ENCODE results near the gene CYP3A4.
"Not testable (repeated sequence)": the region's sequence is repeated elsewhere in the genome, so short reads cannot be mapped to it uniquely, and the experiment has no call there.

Gene CYP3A4

DNA sequence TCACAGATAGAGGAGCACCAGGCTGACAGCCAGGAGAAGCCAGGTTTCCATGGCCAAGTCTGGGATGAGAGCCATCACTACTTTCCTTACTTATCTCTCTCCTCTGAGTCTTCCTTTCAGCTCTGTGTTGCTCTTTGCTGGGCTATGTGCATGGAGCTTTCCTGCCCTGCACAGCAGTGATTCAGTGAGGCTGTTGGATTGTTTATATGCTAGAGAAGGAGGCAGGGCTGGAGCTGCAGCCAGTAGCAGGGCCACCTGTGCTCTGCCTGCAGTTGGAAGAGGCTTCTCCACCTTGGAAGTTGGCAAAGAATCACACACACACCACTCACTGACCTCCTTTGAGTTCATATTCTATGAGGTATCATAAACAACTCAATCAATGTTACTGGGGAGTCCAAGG lies at the start of gene CYP3A4:
Gene CYP3A4, minus strand, starts transcription at position 178 of the 400 bp plus-strand sequence. Its CDS starts 103 bp downstream, at position 75.
- no peak for DNase-seq

DNA sequence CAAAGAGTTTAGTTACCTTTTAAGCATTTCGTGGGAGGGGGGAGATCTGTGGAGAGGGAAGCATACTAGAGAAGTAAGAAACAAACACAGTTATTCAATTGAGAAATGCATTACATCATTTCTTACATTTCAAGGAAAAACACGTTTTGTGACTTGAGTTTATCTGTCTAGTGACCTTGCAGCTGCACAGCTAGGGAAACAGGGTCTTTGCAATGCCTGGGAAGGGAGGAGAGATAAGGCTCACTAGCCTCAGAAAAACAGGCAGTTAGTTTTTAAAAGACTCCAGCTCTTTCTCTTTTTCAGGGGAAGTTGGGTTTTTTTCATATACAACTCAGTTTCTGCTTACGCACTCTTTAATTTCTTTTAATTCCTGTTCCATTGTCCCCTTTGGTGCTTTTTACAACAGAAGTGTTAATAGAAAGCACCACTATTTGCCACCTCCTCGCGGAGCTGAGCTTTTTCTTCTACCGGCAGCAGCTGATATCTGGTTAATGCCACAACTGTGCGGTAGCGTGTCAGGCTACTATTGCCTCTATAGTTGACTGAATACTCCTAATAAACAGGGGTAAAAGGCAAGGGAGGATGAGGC lies 49.4 kb upstream of the CYP3A4 start:
- no peak for DNase-seq

DNA sequence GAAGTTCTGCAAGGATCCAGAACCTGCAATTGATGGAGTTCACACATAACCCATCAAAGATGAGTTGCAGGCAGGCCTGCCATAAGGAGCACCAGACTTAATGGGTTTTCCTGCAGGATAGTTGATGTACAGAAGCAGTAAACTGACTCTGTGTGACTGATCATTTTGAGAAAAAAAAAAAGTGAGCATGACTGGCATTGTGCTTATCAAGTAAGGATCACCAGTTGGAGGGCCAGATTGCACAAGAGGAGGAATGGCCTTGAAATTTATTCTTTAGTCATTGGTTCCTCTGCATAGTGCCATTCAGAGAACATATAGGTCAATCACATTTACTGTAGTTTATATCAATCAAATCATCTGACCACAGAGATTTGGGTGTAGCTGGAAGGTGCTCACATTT lies 47.6 kb upstream of the CYP3A4 start:
- no peak for DNase-seq

DNA sequence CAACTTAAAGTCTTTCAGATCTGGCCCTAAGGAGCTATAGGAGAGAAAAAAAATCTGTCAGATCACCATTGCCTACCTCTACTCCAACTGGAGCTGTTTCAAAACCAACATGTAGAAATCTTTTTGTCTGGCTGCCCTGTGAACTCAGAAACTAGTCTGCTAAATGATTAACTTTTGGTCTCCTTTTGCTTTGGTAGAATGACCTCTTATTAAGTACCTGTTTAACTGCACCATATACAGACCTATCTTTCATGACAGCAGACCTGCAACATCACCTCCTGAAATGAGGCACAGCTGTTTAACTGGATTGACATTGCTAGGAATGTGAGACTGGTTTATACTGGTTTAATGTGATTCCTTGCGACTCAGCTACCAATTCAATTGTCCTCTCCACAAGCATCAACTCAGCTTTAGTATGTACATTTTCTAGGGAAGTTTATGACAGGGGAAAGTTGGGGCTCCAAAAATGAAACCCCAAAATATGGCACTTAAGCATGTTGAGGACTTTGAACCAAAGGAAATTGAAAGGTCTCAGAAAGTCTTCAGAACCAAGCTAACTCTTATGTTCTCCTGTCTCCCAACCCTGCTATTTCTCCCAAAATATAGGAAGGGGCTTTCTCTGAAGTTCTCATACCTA lies 45.7 kb upstream of the CYP3A4 start:
- no peak for DNase-seq

DNA sequence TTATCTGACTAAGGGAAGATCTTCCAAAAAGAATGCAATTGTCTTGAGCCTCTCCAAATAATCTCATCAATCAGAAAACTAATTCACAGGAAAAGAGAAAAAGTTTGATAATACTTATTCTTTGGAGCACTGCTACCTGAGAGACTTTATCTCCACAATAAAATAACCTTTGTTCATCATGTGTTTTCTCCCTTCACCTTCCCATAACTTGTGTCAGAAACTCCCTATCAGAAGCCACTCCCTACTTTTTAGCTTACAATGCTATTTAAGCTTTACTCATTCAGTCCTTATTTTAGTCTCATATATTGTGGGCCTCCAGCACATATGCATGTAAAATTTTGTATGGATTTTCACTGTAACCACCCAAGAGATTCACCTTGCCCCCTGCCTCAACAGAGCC lies 44.8 kb upstream of the CYP3A4 start:
- no peak for DNase-seq

DNA sequence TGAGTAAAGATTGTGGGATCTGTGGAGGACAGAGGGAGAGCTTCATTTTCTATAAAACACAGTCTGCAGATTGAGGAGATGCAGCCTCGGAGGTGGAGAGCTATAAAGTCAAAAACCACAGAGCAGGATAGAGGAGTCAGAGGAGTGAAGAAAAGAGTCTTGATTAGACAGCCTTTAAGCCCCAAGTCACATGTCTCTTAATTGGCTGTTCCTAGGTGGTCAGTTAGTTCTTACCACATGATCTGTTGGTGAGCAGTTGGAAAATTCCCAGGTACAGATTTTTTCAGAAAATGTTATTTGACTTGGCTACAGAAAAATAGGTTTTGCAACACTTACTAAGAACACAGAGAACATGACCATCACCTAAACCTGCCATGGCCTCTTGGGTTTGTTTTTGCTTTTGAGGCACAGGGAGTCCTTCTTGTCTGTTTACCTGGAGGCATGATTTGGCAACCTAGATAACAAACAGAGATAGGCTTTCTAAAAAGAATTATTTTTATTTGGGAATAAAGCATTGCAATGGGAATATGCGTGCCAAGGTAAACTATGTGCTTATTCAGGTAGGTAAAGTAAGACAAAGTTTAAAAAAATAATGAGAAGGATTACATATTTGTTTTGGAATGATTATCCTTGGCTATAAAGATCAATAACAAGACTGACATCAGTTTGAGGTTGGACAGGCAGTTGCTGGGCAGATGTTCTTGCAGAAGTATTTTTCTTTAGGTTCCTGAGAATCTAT lies 43.2 kb upstream of the CYP3A4 start:
- DNase-seq, result no peak

DNA sequence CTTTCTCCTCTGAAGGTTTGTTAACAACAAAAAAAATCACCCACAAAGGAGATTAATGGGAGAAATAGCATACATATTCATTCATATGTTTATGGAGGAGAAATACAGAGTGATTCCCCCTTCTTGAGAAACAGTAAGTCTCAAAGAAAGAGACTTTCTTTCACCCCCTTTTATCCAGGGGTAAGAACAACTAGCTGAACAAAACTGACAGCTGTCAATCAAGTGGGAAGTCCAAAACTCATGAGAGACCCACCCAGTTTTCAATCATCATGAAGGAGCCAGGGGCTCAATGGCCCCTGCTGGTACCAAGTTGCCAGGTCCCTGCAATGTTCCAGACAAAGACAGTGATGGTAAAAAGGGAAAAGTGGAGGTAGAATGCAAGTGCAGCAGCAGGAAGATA lies 41.9 kb upstream of the CYP3A4 start:
- DNase-seq, result no peak

DNA sequence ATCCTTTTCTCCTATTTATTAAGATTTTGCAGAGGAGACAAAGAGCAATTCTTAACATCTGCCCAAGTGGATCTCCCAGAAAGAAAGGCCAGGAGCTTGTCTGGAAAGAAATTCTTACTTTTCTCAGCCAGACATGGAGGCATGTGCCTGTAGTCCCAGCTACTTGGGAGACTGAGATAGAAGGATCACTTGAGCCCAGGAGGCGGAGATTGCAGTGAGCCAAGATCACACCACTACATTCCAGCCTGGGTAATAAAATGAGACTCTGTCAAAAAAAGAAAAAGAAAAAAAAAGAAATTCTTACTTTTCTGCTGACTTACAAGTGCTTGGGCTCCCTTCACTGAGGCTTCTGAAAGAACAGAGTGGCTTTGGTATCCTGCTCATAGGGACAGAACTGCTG lies 41.5 kb upstream of the CYP3A4 start:
- DNase-seq, result no peak

DNA sequence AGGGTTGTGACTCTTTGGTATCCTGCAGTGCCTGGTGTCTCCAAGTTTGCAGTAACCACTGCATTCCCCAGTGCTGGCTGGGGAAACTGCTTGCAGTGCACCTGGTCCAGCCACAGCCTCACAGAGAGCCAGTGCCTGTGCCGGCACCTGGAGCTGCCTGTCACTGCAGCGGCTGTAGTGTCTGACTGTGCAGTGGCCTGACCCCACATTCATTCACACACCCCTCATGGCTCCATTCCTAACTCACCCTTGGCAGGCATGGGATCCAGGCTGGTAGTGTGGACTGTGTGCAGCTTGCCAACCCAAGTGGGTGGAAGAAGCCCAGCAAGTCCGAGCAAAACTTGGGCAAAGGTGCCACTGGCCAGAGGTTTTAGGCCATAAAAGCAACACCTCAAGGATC lies 40.1 kb upstream of the CYP3A4 start:
- no peak for DNase-seq

DNA sequence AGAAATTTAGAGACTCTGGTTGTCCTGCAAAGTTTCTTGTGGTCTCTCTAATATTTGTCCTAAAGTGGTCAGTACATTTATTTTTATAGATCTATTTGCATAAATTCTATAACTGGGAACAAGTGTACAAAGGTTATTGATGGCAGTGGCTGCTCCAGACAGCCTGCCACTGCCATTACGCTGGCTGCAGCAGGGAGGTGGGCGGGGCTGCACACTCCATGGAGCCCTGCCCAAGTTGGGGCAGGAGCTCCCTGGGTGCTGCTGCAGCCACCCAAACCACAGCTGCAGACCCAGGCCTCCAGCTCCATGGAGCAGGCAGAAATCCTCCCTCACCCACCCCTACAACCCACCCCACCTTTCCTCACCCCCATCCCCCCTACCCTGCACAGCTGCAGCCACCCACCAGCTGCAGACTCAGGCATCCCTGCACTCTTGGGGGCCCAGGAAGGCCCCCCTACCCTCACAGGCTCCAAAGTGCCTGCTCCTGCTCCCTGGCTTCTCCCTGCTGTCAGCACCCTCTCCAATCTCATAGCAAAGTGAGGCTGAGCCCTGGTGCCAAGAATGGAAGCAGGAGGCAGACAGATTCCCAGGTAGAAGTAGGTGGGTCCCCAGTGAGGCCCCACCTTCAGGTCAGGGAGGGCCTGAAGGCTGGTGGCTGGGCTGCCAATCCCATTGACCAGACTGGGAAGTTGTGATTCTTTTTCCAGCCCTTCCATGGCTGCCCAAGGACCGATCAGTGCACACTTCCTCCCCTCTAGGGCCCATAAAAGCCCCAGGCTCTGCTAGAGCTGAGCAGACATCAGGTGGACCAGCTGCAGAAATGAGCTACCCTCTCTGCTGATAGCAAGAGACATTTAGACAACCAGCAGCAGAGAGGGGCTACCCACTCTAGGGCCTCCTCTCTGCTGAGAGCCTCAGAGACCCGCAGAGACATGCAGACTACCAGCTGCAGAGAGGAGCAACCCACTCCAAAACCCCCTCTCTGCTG lies 39.0 kb upstream of the CYP3A4 start:
- no peak for DNase-seq

DNA sequence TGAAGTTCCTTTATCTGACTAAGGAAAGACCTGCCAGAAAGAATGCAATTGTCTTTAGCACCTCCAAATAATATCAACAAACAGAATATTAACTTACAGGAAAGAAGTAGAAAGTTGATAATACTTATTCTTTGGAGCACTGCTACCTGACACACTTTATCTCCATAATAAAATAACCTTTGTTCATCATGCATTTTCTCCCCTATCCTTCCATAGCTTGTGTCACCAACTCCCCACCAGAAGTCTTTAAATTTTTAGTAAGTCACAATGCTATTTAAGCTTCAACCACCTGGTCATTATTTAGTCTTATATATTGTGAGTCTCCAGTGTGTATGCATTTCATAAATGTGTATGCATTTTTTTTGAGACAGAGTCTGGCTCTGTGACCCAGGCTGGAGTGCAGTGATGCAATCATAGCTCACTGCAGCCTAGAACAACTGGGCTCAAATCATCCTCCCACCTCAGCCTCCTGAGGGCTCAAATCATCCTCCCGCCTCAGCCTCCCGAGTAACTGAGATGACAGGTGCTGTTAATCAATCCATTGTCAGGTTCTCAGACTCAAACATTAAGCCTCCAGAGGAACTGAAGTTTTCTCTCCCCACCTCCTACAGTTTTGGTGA lies 36.5 kb upstream of the CYP3A4 start:
- no peak for DNase-seq

DNA sequence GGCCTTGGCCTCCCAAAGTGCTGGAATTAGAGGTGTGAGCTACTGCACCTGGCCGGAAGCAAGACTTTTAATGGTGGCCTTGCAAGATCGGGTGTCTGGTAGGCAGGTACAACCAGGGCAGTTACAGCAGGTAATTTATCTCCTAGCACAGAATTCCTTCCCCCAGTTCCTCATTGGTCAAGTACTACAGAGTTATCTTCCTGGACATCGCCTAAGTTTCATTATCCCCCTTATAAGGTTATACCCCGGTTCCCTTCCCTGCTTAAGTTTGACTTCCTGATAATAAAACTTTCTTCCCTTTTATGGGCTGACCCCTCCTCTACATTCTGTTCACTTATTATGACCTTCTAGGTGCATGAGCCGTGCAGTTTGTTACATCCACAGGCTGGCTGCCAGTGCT lies 24.8 kb upstream of the CYP3A4 start:
- no peak for DNase-seq

DNA sequence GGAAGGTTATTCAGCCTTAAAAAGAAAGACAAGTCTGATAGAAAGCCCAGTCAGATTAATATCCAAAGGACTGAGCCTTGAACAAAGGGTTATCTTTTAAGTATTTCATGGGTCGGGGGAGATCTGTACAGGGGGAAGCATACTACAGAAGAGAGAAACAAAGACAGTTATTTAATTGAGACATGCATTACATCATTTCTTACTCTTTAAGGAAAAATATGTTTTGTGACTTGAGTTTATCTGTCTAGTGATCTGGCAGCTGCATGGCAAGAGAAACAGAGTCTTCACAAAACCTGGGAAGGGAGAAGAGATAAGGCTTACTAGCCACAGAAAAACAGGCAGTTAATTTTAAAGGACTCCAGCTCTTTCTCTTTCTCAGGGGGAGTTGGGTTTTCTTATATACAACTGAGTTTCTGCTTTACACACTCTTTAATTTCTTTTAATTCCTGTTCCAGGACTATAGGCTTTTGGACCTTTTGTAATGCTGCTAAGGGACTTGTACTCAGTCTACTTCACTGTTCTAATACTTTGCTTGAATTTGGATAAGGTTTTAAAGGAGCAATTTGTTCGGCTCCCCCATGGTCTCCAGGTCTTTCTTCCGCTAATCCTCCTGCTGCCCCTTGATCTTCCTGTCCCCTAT lies 23.0 kb upstream of the CYP3A4 start:
- no peak for DNase-seq

DNA sequence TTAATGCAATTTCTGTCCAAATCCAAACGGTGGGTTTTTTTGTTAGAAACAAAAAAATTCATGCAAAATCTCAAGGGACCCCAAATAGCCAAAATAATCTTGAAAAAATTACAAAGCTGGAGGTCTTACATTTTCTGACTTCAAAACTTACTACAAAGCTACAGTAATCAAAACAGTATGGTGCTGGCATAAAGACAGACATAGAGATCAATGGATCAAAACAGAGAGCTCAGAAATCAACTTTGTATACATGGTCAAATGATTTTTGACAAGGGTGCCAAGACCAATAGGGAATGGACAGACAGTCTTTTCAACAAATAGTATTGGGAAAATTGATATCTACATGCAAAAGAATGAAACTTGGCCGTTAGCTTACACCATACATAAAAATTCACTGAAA lies 21.7 kb upstream of the CYP3A4 start:
- DNase-seq, result no peak

DNA sequence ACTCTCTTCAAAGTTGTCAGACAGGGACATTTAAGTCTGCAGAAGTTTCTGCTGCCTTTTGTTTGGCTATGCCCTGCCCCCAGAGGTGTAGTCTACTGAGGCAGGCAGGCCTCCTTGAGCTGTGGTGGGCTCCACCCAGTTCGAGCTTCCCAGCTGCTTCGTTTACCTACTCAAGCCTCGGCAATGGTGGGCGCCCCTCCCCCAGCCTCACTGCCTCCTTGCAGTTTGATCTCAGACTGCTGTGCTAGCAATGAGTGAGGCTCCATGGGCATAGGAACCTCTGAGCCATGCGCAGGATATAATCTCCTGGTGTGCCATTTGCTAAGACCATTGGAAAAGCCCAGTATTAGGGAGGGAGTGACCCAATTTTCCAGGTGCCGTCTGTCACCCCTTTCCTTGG lies 19.1 kb upstream of the CYP3A4 start:
- DNase-seq, result not testable (repeated sequence)

DNA sequence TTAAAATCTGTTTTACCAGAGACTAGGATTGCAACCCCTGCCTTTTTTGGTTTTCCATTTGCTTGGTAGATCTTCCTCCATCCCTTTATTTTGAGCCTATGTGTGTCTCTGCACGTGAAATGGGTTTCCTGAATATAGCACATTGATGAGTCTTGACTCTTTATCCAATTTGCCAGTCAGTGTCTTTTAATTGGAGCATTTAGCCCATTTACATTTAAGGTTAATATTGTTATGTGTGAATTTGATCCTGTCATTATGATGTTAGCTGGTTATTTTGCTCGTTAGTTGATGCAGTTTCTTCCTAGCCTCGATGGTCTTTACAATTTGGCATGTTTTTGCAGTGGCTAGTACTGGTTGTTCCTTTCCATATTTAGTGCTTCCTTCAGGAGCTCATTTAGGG lies 17.4 kb upstream of the CYP3A4 start:
- not testable (repeated sequence) for DNase-seq

DNA sequence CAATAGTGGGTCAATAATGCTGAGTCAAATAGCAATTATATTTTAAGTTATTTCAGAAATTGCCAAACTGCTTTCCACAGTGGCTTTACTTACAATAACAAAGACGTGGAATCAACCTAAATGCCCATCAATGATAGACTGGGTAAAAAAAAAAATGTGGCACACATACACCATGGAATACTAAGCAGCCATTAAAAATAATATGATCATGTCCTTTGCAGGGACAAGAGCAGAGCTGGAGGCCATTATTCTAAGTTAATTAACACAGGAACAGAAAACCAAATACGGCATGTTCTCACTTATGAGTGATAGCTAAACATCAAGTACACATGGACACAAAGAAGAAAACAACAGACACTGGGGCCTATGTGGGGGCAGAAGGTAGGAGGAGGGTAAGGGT lies 15.0 kb upstream of the CYP3A4 start:
- DNase-seq, result no peak

DNA sequence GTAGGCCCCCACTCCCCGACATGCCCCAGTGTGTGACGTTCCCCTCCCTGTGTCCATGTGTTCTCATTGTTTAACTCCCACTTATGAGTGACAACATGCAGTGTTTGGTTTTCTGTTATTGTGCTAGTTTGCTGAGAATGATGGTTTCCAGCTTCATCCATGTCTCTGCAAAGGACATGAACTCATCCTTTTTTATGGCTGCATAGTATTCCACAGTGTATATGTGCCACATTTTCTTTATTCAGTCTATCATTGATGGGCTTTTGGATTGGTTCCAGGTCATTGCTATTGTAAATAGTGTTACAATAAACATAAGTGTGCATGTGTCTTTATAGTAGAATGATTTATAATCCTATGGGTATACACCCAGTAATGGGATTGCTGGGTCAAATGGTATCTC lies 11.9 kb upstream of the CYP3A4 start:
- not testable (repeated sequence) for DNase-seq

DNA sequence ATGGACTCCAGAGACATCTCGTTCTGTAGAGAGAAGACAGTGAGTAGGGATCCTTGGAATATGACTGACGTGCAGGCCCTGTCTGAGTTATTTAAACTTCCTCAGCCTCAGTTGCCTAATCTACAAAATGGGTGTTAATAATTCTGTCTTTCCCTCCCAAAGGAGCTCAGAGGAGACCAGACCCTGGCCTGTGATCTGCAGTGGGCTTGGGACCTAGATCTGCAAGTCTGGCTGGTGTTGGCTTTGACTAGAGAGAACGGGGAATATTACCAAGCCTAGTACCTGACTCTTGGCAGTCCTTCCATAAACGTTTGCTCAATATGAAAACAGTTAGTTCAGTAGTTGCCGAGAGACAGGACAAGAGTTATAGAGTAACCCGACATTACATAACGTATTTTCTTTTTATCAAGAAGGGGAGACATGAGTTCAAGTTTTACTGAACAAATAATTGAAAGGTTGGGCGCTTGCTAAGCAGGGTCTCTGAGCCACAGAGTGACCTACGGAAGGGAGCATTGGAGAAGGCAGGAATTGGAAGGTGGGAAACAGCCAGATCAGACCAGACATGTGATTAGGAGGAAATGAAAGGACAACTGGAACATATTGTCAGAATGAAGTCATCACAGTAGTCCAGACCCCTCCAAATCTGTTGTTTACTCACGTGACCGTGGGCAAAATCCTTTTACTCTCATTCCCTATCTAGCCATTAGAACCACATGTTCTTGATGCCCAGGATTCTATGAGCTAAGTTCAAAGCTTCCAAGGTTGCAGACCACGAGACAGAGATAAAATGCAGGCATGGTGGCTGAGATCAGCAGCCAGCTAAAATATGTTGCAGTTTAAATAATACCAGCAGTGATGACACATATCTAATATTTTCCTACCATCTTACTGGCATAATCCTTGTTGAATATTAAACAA lies 10.9 kb upstream of the CYP3A4 start:
- DNase-seq, result no peak

DNA sequence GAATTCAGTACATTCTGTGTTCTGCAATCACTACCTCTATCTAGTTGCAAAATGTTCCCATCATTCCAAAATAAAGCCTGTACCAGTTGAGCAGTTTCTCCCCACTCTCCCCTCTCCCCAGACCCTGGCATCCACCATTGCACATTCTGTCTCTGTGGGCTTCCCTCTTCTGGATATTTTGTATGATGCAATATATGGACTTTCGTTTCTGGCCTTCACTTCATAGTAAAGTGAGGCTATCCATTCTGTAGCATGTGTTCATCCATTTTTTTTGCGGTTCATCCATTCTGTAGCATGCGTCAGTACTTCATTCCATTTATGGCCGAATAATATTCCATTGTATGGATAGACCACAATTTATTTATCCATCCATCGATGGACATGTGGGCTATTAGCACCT lies 9.5 kb upstream of the CYP3A4 start:
- DNase-seq, result no peak

DNA sequence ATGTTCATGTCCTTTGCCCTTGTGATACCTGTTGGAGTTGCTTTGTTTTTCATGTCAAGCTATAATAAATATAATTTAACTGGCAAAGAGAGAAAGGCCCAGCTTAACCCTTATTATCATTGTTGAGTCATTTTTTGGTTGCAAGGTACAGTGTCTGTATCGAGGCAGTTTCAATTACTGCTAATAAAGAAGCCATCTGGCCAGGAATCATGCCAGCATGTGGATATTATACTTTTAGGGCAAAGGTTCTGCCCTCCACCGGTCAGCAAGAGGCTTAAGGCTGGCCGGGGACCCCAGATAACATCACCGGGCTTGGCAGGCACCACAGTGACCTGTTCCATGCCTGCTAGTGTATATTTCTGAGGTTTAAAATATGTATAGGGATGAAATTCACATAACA lies 9.0 kb upstream of the CYP3A4 start:
- no peak for DNase-seq
